ENCODE results near the gene ZCCHC24.

Gene ZCCHC24

GRCh38 chr10:79472449-79472848 lies 27.0 kb upstream of the ZCCHC24 start:
- Histone ChIP-seq H3K9me2 (replicated peaks; ENCODE audit: control insufficient read depth, low read length) (no peaks in the 10 kb centered on the region), H3K36me3 (ENCODE audit: control insufficient read depth, low read length) (no peaks in the 10 kb centered on the region), H3K4me2 (ENCODE audit: low read length) (no peak overlapping the region), H3K9me3 (ENCODE audit: control insufficient read depth, insufficient read depth, low read length) (no peaks in the 10 kb centered on the region), H3F3A (ENCODE audit: control insufficient read depth, insufficient read depth) (no peaks in the 10 kb centered on the region), H3K4me1 (ENCODE audit: control insufficient read depth, low read length) (no peaks in the 10 kb centered on the region), H3K4me3 (ENCODE audit: low read length) (no peak overlapping the region), H3K27me3 (ENCODE audit: control insufficient read depth, low read length) (peaks cover 9% of the 10 kb centered on the region; the same call in 1 of the 2 replicates), H4K20me1 (ENCODE audit: control insufficient read depth, insufficient read depth, low read depth, low read length) (no peaks in the 10 kb centered on the region), H3K27ac (ENCODE audit: low read depth, low read length) (no peak overlapping the region), H3K79me2 (ENCODE audit: control insufficient read depth, low read length) (no peaks in the 10 kb centered on the region)
- no peak for TF ChIP-seq EZH2phosphoT487 (IDR thresholded peaks at IDR 0.05; ENCODE audit: borderline replicate concordance, low read length)
- TF ChIP-seq, protein P1, sequence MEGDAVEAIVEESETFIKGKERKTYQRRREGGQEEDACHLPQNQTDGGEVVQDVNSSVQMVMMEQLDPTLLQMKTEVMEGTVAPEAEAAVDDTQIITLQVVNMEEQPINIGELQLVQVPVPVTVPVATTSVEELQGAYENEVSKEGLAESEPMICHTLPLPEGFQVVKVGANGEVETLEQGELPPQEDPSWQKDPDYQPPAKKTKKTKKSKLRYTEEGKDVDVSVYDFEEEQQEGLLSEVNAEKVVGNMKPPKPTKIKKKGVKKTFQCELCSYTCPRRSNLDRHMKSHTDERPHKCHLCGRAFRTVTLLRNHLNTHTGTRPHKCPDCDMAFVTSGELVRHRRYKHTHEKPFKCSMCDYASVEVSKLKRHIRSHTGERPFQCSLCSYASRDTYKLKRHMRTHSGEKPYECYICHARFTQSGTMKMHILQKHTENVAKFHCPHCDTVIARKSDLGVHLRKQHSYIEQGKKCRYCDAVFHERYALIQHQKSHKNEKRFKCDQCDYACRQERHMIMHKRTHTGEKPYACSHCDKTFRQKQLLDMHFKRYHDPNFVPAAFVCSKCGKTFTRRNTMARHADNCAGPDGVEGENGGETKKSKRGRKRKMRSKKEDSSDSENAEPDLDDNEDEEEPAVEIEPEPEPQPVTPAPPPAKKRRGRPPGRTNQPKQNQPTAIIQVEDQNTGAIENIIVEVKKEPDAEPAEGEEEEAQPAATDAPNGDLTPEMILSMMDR (IDR thresholded peaks at IDR 0.05; ENCODE audit: low read depth, low read length, poor library complexity, severe bottlenecking): no peak

GRCh38 chr10:79471776-79472175 lies 26.4 kb upstream of the ZCCHC24 start:
- Histone ChIP-seq H3K36me3 (ENCODE audit: control insufficient read depth, low read length) (no peaks in the 10 kb centered on the region), H3F3A (ENCODE audit: control insufficient read depth, insufficient read depth) (no peaks in the 10 kb centered on the region), H3K9me2 (replicated peaks; ENCODE audit: control insufficient read depth, low read length) (no peaks in the 10 kb centered on the region), H3K4me3 (ENCODE audit: low read length) (no peak overlapping the region), H3K27me3 (ENCODE audit: control insufficient read depth, low read length) (peaks cover 9% of the 10 kb centered on the region; the same call in 1 of the 2 replicates), H4K20me1 (ENCODE audit: control insufficient read depth, insufficient read depth, low read depth, low read length) (no peaks in the 10 kb centered on the region), H3K4me1 (ENCODE audit: control insufficient read depth, low read length) (no peaks in the 10 kb centered on the region), H3K9me3 (ENCODE audit: control insufficient read depth, insufficient read depth, low read length) (no peaks in the 10 kb centered on the region), H3K4me2 (ENCODE audit: low read length) (no peak overlapping the region), H3K27ac (ENCODE audit: low read depth, low read length) (no peak overlapping the region), H3K79me2 (ENCODE audit: control insufficient read depth, low read length) (no peaks in the 10 kb centered on the region)
- TF ChIP-seq, protein P1 (IDR thresholded peaks at IDR 0.05; ENCODE audit: low read depth, low read length, poor library complexity, severe bottlenecking): no peak
- TF ChIP-seq EZH2phosphoT487 (IDR thresholded peaks at IDR 0.05; ENCODE audit: borderline replicate concordance, low read length): no peak

- H3K9me3 ChIP-seq (ENCODE audit: control insufficient read depth, insufficient read depth, low read length): no peaks in the 10 kb centered on the region
- H3K27me3 ChIP-seq (ENCODE audit: control insufficient read depth, low read length): peaks cover under 1% of the 10 kb centered on the region; the same call in 1 of the 2 replicates
- no peaks in the 10 kb centered on the region for H3F3A ChIP-seq (ENCODE audit: control insufficient read depth, insufficient read depth)
- no peaks in the 10 kb centered on the region for H3K36me3 ChIP-seq (ENCODE audit: control insufficient read depth, low read length)
- H3K4me3 ChIP-seq (ENCODE audit: low read length): no peak overlapping the region
- H4K20me1 ChIP-seq (ENCODE audit: control insufficient read depth, insufficient read depth, low read depth, low read length): no peaks in the 10 kb centered on the region
- no peaks in the 10 kb centered on the region for H3K9me2 ChIP-seq (replicated peaks; ENCODE audit: control insufficient read depth, low read length)
- no peak overlapping the region for H3K27ac ChIP-seq (ENCODE audit: low read depth, low read length)
- no peaks in the 10 kb centered on the region for H3K4me1 ChIP-seq (ENCODE audit: control insufficient read depth, low read length)
- H3K4me2 ChIP-seq (ENCODE audit: low read length): no peak overlapping the region
- TF ChIP-seq EZH2phosphoT487 (IDR thresholded peaks at IDR 0.05; ENCODE audit: borderline replicate concordance, low read length): no peak
- TF ChIP-seq, protein P1 (IDR thresholded peaks at IDR 0.05; ENCODE audit: low read depth, low read length, poor library complexity, severe bottlenecking): no peak
- H3K79me2 ChIP-seq (ENCODE audit: control insufficient read depth, low read length): no peaks in the 10 kb centered on the region
These were observed 24.7 kb upstream of the ZCCHC24 start for GRCh38 chr10:79470096-79470495.

Measured in DOHH2 (cell line).